HuH-7.5 (cell line): ENCODE measurements around the gene ANKH.

Experiments used
- DNase-seq: peaks from one replicate; pipeline ENCODE4 v3.0.0; 2011; ENCODE audit warnings: low spot score

Gene ANKH

DNA sequence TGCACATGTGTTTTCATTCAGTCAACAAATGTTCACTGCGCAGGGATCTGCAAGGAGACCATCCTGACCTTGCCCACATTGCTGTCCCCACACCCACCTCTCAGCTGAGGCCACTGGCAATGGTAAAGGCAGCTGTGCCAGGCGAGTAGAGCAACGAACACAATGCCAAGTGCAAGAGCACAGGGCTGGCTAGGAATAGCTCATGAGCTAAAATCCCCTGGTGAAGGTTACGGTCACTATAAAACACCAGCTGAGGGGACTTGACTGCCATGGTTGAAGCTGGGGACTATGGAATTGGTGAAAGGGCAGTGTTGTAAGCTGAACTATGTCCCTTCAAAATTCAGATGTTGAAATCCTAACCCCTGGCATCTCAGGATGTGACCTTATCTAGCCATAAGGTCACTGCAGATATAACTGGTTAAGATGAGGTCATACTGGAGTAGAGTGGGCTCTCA, 111.0 kb downstream of the ANKH start:
- no peak for DNase-seq

DNA sequence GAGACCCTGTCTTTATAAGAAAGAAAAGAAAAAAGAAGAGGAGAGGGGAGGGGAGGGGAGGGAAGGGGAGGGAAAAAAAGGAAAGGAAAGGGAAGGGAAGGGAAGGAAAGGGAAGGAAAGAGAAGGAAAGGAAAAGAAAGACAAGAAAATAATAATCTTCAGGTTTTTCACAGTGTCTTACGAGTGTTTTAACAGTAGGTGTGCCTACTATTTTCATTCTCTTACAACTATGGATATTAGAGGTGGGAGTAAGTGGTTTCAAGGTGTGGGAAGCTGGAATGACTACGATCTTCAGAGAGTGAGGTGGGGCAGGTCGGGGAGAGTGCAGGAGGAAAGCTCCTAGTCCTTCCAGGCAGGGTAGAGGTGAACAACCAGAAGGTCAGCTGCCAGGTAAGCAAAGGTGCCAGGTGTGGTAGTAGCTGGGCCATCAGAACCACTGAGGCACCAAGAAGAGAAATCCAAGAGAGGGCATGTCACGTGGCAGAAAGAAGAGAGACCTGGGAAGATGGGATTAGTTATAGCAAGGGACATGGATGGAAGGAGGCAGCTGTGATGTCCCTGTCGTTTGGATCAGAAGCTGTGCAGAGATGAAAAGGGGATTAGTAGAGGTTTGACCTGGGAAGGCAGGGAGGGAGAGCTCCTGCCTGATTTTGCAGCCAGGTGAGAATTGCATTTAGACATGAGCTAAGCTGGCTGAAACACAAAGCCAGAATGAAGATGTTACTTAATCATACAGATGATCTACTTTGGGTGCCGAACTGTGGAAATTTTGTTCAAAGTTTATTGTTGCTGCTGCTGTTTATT, 111.6 kb downstream of the ANKH start:
- no peak for DNase-seq

DNA sequence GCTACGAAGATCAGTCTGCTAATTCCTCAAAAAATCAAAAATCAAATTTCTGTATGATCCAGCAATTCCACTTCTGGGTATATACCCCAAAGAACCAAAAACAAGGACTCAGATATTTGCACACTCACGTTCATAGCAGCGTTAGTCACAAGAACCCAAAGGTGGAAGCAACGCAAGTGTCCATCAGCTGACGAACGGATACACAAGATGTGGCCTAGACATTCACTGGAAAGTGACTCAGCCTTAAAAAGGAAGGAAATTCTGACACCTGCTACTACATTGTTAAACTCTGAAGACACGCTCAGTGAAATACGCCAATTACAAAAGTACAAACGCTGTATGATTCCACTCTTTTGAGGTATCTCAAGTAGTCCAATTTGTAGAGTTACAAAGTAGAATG, 113.7 kb downstream of the ANKH start:
- DNase-seq = no peak

DNA sequence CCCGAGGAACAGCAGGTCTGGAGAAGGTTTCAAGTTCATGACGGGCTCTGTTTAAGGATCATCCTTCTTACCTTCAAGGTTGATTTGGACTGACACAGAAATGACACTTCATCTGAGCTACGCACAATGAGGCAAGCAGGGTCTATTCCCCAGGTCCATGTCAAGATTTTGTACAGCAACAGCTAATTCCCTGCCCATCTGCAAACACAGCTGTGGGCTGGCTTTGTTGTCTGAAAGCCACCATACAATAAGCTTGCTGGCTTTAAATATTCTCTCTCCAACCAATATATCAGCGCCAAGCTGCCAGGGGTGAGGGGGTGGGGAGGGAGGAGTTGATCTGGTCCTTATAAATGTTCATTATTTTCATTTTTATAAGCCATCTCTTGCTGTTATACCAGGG, 115.1 kb downstream of the ANKH start:
- no peak for DNase-seq

DNA sequence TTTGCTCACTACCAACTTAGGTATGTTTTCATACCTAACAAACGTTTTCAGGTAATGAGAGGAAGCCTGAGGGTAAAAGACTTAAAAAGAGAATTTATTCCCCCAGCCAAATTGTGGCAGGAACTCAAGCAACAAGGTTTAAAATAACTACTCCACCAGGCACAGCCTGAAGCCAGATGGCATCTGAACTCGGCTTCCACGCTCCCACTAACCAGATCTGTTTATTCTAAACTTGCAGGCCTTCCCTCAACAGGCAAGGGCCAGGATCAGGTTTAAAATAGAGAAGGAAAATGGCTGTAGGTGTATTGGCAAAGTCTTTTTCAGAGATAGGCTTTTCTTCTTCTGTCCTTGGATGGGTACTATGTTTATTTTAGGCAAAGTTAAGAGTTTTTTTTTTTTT, 117.6 kb downstream of the ANKH start:
- DNase-seq = no peak

DNA sequence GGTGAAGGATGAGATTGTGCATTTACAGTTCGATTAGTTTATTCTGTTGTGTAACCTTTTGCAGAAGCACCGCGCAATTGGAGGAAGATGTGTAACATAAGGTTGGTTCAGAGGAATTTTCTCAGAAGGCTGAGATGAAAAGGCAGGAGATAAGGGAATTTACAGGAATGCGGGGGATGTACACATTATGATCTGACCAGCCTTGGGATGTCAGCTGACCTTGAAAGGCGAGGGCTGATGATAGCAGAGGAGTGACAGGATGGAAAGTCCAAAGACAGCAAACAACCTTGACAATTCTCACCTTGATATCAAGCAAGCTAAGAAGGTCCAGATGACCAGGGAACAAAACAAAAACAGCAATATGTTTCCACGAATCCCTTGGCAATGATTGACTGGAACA, 118.3 kb downstream of the ANKH start:
- no peak for DNase-seq

DNA sequence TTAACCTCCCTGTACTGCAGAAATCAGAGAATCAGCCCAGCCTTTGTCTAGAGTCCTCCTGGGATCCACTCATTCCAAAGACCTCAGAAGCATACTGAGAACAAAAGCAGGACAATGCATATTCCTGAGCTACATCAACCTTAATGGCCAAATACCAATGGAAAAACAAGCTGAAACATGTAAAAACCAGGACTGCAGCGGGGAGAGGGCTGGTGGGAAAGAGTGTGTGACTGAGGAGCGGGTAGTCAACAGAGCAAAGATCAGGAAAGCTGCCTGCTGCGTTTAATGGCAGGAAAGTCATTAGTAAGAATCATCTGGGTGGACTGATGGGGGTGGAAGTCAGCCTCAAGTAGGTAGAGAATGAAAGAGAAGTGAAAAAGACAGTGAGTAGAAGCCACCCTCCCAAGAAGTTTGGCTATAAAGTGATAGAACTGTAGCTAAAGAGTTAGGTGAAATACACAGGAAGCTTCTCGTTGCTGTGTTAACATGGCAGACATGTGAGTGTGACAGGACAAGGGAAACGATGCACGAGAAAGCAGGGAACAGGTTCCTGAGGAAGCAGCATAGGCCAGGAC, 119.0 kb downstream of the ANKH start:
- DNase-seq = no peak

DNA sequence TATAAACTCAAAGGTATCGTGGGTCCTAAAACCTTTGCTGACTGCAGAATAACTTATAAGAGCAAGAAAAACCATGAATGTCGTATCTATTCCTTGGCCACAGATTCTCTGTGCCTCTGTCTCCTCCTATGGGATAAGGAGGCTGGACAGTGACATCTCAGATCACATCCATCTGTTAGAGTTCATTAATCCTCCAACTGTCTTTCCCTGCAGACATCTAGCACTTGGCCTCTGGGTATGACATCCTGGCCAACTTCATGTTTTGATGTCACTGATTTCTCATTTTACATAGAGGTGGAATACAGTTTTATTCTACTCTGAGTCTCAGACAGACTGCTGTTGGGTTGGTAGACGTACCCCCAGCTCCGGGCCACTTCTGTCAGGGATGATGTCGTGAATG, 120.9 kb downstream of the ANKH start:
- no peak for DNase-seq

DNA sequence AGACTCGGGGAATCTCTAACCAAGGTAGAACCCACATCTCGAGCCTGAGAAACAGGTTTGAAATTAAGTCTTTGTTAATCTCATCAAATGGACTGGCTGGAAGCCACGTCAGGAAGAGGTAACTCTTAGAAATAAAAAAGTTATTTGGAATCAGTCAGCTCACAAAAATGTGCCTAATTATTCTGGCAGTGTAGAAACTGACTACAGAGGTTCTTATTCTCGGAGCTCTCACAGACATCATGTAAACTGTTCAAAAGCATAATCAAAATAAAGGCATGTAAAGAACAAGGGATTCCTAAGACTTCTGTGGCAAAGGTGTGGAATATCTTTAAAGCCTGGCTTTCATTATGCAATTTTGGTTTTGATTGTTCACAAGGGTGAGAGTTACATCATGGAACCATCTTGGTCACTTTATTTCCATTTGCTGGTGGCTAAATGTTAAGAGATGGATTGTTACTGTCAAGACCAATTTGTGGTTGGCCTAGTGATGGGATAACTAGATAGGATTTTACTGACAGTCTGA, 121.9 kb downstream of the ANKH start:
- DNase-seq = no peak

DNA sequence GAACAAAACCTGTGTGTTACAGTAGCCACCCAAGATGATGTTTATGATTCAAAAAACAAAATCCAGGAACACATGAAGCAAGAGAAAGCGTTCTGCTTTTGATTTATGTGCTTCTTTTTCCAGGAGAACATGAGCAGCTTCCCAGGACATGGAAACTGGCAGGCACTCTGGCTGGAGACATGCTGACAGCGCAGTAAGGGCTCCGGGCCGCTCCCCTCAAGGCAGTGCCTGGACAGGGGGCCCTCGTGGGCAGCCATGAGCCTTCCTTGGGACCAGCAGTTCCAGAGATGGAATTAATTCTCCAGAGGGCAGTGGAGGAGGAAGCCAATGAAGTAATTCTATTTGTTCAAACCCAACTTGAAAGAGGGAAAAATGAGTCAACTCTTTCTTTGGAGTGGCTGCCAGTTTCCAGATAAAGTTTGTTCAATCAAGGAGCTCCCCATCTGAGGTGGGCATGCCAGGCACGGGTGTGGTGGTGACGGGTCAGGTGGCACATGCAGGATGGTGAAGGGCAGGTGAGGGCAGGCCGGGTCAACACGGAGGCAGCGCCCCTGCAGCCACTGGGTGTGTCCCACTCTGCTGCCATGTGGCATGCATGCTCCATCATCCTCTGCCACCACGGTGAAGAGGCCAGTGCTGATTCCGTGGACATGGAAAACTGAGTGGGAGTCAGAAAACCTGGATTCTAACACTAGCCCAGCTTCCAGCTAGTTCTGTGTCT, 123.2 kb downstream of the ANKH start:
- DNase-seq = no peak

DNA sequence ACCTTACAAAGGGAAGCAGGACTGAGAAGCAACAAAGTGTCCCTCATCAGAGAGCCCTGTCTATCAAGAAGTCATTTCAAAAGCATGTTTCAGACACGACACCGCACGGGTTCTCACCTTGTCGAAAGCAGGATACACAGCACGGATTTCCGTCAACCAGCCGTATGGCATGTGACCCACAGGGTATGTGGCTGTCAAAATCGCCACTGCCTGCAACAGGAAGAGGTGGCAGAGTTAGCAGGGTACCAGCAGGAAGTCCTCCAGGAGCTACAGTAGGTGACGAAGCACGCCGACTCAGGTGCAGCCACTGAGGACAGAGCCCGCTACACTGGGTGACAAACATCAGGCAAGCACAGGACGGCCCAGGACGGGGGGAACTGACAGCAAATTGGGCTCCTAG, 125.8 kb downstream of the ANKH start:
- no peak for DNase-seq

DNA sequence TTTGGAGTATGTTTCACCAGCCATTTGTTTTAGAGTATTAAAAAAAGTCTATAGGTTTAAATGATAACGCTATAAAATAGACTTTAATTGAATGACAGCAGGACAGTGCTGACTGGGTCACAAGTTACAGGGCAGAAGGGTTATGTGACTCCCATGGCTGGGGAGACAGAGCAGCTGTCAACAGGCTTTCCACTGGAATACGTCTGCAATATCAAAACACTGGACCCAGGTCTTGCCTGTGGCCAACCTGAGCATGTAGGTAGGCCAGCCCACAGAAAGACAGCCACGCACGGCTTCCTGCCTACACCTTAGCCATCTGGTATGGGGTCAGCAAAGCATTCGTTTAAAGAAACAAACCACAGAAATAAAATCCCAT, 126.4 kb downstream of the ANKH start:
- no peak for DNase-seq

DNA sequence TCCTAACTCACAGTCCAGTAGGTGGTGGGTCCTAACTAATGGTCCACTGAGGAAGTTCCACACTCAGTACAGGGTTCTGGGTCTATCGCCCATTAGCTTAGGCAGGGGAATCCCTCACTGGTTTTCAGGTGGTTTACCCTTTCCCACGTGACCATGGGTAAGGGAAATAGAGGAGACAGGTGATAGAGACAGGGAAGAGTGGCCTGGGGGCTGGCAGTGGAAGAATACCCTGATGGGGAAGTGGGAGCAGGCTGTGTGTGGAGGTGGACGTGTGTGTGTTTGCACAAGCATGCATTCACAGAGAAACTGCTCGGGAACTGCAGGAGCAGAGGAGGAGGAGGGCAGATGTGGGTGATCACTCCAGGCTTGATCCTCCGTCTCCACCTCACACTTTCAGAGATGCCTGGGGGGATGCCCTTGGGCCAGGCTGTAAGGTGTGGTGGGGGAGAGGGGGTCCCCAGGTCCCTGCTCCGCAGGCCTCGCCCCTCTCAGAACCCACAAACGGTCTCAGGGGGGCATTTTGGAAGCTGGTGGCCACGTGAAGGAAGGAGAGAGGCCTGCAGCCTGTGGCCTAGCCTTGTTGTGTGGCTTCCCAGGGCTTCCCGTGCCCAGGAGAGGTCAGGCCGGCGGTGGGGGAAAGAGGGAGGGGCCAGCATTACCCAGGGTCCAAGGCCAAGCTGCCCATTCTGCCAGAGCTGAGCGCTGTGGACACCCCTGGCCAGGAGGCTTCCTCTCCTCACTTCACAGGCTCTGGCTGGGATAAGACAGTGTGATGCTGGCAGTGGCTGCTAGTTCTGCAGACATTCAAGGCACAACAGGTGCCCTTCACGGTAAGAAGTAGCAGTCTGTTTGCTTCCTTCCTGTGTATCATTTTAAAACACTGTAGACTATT, 127.0 kb downstream of the ANKH start:
- no peak for DNase-seq

DNA sequence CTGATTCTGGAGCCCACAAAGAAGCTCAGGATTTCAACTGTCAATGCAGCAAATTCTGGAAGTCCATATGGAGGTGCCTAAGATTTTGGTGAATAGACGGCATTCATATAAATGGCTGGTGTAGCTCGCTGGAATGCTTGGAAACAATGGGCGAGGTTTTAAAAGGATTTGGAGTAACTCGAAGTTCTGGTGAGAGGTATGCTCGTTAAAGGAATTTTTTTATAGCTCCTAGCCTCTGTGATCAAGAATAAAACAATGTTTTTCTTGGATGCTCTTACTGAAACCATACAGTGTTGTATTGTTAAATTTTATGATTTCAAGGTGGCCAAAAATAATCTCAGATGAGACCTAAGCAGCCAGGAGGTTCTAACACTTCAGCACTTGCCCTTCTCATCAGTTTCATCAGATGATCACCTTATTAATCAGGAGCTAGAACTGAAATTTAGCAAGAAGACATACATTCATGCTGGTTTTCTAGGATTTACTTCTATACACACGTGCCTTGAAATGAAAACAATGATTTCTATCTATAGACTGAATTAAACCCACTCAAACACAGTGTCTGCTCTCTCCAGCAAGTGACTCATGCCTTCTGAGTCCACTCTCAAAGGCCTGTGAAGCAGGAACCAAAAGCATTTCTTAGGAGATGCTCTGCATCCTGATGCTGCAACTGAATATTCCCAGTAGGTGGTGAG, 127.8 kb downstream of the ANKH start:
- no peak for DNase-seq

DNA sequence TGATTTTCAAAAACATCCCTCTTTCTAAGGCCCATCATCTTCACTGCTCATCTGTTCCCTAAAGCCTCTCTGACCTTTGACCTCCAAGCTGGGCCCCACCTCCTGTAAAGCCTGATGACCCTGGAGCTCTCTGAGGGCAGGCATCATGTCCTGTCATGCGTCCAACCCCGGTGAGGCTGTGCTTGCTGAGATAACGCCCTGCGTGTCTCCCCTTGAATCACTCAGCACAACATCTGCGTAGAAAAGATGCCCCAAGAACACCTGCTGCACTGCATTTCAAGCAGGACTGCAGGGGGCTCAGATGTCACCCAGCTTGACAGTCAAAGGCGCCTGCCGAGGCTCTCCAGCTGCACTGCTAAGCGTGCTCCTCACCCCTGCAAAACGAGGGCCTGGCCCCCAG, 129.1 kb downstream of the ANKH start:
- DNase-seq = no peak

DNA sequence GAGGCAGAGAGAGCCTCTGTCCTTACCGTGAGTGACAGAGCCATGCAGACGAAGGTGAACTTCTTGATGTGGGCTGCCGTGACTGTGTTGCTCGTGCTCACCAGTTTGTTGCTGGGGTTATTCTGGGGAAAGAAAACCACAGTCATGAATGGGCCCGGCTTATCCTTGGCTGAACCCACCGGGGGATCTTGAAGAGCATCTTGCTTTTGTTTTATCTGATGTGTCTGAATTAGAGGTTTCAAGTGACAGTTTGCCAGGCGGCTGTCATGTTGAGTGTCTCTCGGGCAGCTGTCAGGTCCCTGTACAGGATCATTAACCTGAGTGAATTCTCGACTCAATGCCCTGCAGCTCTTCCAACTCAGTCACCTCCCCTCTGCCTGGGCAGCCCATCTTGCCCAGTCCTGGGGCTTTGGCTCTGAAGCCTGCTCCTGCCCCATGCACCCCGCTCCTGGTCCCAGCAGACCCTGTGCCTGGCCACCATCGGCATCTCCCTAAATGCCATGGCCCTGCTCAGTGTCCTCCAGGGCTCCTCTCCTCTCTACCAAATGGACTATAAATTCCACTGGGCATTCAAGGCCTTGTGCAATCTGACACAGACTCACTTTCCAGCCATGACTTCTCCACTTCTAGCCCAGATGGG, 129.7 kb downstream of the ANKH start:
- no peak for DNase-seq

DNA sequence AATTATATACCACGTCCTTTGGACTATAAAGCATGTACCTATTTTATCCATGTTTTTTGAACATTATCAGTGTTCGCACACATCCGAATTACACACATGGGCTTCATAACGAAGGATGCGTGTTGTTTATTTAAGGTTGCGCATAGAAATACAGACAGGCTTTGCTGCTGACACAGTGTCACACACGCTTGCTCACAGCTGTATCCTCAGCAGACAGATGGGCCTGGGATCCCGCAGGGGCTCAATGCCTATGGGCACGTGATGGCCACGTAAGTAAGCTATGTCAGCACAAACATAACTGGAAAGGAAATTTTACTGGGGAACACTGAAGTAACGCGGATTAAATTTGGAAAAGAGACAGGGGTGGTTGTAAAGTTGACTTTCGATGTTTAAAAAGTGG, 130.4 kb downstream of the ANKH start:
- no peak for DNase-seq

DNA sequence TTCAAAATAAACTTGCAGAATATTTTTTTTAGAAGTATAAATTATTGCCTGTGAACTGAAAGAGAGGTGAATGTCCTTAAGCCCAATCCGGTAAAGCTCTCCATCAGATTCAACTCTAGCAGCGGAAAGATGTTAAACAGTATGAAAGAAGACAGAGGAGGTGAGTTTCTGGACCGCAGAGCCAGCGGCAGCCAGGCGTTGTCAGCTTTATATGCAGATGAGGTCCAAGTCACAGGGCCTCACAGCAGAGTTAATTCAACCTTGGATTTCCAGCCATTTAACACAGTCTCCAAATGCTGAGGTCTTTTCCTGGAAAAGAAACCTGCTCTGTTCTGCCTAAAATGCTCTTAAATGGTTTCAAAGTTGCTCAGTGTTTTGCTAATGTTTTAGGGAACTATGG, 131.6 kb downstream of the ANKH start:
- no peak for DNase-seq

DNA sequence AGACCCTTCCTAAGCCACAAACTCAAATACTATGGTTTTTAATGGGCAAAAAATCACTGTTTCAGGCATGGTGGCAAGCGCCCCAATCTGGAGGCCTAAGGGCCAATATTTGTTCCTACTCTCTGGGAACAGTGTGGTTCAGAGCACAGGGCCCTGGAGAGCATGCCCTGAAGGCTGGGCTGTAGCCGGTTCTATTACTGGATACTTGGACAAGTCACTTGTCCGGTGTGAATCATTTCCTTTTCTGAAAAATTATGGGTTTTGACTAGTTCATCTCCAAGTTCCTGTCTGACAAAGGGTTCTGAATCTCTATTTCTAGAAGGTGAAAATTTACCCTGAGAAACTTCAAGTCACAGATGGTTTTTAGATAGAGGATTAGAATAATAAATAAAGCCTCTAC, 132.0 kb downstream of the ANKH start:
- no peak for DNase-seq

DNA sequence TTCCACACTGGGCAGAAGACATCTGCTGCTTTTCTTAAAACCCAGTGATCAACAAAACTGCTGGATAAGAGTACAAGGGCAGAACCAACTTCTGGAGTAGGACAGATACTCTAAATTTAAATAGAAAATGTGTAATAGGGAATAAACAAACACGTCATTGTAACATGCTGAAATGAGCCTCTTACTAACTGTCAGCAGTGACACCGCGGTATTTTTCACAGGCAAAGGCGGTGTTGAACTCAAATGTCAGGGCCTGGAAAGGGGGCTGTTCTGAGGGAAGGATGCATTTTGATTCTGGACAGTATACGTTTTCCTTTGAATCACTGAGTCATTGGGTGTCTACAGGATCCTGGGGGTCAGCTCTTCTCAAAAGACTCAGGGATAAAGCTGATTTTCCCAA, 133.5 kb downstream of the ANKH start:
- no peak for DNase-seq

DNA sequence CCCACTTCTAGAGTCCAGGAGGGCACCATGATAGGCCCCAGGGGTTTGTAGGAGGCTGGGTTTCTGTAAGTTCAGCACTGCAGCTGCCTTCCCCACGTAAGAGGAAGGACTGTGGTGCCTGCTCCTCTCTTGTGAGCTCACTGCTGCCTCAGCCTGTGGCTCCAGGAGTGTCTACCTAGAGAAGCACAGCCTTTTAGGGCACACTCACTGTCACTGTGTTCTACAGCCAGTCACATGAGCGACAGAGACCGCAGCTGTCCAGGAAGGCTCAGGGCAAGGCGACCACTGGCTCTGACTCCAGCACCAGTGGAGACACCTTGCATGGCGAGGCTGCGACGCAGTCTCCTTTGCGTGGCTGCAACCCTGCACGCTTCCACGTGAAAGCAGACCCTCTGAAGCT, 134.3 kb downstream of the ANKH start:
- no peak for DNase-seq
